ENCODE results near the gene NOXO1.

The NOXO1 gene

GRCh38 chr16:1929105-1929504 lies 52.2 kb downstream of the NOXO1 start:
- Histone ChIP-seq H3K9ac (ENCODE audit: low read depth in 1 of 2, low read length in 2 of 2) (peak overlapping the region; percentile 26 to 54), H3K27me3 (ENCODE audit: control insufficient read depth in 1 of 2, insufficient read depth in 2 of 2, low read length in 2 of 2) (no peaks in the 10 kb centered on the region), H3K4me3 (ENCODE audit: low read depth in 1 of 2, low read length in 2 of 2) (peak overlapping the region in 1 of 2 donors; percentile 43), H3K9me3 (ENCODE audit: control insufficient read depth in 1 of 2, low read length in 2 of 2) (no peaks in the 10 kb centered on the region), H3K36me3 (ENCODE audit: control insufficient read depth in 1 of 2, insufficient read depth in 2 of 2, low read length in 2 of 2) (no peaks in the 10 kb centered on the region), H3K27ac (ENCODE audit: low read depth, low read length) (no peak overlapping the region), H3K4me1 (ENCODE audit: control insufficient read depth in 1 of 2, insufficient read depth in 2 of 2, low read length in 2 of 2) (peaks cover 3% of the 10 kb centered on the region in 2 donors)

Measured in duodenal mucosa (tissue), 2 donors.